GM19238 (cell line): ENCODE measurements around the gene CDH18.

Experiments used
- DNase-seq: peaks from one replicate; pipeline ENCODE4 v3.0.0; 2011; ENCODE audit warnings: low spot score; ENCODE audit not compliant: insufficient read length

Gene CDH18

DNA sequence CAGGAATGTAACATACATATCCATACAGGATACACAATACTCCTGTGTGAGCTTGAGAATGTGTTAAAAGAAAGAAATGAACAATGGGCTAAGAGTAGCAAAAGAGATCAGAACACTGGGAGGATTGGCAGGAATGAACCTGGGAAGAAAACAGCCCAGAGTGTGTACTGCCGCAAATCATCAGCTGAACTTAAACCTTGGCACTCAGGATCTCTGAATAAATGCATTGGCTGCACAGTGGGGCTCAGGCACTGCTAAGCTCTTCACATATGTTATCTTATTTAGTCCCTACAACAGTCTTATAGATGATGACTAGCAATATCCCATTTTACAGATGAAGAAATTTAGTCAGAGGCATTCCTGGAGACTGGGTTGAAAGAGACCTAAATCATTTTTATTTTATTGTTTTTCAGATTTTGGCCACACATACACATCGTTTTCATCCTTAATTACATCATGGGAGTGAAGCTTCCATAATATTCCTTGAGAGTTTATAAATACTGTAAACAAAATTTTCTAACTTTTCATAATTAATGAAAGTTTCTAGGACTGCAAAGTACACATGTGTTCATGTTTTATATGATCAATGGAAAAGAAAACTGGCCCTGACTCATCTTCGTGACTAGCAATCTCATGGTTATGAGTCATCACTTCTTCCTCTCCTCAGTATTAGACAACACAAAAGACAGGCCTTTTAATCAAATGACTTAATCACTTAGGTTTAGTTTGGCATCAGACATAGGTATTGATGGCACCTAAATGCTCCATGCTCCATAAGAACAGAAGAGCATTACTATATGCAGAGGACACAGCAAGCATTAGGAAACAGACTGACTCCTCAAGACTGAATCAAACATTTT, 59.2 kb downstream of the CDH18 start:
- DNase-seq: no peak

DNA sequence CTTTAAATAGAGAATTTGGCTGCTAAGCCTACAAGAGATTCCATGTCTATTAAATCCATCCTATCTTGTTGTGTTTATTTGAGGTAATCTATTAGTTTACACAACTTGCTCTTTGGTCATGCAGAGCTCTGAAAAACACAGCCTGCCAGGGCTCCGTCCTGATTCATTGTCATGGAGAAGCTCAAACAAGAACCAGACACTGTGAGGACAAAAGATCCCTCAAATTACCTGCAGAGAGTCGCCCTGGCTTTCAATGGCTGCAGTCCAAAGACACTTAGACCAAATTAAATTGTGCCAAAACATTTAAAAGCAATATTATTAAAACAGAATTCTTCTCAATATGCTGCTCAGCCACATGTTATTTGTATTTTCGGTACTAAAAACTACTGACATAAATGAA, 60.1 kb downstream of the CDH18 start:
- no peak for DNase-seq

DNA sequence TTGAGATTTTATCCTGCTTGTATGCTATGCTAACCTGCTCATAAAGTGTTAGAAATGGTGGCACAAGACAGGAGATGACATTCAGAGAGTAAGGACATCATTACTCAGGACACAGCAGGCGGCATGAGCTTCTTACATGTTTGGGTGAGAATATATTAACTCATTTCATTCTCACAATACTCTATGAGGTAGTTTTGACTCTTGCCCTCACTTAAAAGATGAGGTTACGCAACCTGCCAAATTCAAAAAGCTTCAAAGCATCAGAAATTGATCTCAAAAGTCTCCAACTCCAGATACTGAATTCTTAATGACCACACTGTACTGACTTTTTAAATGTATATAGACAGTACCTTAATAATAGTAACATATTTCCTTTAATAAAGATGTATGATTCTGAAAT, 60.8 kb downstream of the CDH18 start:
- no peak for DNase-seq

DNA sequence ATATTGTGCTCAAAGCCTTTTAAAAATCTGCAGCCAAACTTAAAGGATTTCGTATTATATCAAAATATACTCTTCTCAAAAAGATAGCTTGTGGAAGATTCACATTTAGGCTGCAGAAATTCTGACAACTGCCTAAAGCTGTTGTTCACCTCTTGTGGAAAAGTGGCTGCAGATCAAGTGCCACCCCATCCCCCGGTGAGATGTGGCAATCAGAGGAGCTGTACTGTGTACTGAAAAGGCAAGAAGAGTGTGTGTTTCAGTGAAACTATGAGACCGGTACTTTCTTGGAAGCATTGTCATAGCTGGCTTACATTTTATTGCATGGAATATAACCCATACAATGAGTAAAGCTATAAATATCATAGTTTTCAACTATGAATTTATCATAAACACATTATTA, 64.3 kb downstream of the CDH18 start:
- no peak for DNase-seq

DNA sequence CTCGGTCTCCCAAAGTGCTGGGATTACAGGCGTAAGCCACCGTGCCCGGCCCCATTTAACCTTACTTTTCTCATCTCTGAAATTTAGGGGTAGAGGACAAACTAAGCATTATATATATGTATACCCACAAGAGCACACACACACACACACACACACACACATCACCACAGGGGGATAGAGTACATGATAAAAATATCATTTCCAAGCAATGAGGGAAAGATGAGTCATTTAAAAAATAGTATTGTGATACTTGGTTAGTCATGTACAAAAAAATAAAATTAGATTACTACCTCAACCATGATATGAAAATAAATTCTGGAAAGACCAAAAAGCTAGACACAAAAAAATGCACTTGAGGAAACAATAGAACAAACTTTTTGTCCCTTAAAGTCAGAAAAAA, 67.2 kb downstream of the CDH18 start:
- DNase-seq: no peak

DNA sequence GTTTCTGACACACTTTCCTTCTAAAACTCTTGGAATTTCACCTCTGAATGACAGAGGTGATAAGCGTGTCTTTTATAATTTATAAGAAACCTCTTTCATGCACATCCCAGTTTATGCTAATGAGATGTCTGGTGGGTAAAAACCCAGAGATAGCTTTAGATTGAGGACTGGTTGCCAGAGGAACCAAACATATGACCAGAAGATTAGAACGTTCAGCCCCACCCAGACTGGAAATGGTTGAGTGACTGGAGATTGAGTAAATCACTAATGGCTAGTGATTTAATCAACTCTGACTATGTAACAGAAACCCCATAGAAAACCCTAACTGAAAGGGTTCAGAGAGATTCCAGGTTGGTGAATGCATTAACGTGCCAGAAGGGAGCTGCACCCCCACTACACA, 69.2 kb downstream of the CDH18 start:
- no peak for DNase-seq

DNA sequence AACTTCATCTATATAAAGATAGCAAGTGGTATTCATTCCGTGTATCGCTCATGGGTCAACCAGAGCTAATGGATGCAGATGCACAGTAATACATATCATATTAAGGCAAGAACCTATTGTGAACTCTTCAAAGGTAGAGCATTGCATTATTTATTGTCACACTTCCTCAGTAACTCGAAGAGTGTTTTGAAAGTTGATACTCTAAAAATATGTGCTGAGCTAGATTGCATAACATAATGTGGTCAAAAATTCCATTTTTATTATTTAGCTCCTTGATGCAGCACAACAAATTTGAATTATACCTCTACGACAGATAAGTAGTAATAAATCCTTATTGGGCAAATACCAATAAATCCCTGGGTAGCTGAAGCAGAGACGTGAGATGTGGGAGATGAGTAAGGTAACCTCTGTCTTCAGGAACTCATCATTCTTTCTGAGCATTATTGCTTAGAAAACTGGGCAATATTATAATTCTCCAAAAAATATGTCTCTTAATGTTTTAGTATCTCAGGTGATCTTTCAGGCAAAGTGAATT, 70.3 kb downstream of the CDH18 start:
- no peak for DNase-seq

DNA sequence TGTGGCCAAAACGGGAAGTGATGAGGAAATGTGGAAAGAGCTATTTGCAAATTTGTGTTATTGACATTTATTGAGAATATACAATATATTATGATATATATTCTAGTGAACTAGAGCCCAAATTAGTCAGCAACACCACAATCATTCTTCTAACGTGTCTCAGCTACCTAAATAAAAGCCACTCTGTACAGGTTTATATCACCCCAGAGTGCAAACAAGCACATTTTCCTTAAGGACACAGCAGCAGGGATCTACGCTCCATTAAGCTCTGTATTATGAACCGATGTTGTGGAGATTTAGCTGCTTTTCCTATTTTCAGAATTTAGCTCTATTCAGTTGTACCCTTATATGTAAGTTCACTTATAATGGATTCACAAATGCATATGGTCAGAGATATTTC, 77.9 kb downstream of the CDH18 start:
- no peak for DNase-seq

DNA sequence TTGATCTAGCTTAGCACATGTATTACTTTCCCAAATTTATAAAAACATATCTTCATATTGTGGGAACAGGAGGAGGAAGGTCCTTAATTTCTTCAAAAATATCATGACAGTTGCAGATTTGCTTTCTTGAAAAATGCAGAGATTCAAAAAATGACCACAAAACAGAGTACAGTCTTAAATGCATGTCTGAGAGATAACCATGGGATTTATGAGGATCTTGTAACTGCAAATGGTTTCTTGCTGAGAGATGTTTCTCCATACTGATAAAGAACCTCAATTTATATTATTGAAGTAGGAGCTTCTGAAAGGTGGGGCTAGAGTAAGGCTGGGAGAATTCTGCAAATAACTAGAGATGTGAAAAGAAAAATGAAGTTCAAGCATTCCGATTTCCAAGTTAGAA, 83.2 kb downstream of the CDH18 start:
- DNase-seq: no peak

DNA sequence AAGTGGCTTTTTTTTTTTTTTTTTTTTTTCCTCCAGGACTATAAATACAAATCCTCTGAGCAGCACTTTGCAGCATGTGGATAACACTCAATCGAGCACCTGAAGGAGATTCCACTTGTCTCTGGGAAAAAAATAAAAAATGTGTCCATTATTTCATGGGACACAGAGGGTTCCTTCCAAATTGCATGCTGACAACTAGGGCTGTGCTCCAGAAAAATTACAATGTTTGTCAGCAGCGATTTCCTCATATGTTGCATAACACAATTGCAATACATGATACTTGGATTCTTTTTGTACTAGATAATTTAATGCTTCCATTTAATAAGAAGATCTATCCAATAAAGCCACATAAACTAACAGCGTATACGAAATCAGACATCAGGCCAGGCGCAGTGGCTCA, 84.4 kb downstream of the CDH18 start:
- no peak for DNase-seq

DNA sequence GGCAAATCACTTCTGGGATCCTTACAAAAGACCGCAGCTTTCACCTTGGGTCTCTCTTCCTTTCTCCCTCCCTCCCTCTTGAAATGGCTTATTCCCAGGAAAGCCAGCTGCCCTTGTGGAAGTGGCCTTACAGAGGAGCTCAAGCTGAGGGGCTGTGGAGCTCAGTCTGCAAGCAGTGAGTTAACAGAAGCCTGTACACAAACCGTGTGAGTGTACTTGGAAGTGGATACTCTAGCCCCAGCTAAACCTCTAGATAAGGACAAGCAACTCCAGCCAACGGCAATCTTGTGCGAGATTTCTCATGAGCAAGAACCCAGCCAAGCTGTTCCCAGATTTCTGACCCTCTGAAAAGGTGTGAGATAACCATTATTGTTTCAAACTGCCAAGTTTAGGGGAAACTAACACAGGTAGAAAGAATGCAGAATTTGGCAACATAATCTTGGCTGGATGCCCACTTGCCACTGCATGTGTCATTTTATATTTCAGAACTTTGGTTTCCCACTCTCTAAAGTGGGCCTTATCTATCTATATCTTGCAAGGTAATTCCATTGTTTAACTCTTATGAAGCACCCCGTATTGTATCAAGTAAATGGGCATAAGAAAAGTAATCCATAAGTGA, 85.6 kb downstream of the CDH18 start:
- DNase-seq: no peak

DNA sequence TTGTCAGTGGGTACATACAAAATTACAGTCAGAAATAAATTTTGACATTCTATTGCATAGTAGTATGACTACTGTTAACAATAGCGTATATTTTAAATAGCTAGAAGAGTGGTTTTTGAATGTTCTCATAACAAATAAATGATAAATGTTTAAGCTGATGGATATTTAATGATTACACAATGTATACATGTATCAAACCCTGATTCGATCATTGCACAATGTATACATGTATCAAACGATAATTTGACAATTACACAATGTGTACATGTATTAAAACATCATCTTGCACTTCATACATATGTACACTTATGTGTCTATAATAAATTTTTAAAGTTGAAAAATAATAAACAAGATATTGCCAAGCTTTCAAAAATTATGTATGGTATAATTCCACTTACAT, 87.7 kb downstream of the CDH18 start:
- no peak for DNase-seq

DNA sequence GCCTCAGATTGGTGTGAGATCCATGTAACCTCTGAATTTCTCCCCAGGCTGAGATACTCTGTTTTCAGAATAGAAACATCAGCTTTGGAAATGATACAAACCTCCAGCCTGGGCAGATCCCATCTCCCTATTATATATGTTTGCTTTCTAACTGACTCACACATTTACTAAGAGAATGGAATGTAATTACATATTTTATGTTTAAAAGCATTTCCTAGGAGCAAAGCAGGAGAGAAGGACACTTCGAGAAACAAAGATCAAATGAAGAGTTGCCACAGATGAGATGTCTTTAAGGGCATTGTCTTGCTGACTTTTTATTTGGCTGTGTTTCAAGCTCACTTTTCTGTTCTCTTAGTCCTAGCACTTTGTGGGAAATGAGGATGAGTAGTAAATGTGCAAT, 96.3 kb downstream of the CDH18 start:
- DNase-seq: no peak

DNA sequence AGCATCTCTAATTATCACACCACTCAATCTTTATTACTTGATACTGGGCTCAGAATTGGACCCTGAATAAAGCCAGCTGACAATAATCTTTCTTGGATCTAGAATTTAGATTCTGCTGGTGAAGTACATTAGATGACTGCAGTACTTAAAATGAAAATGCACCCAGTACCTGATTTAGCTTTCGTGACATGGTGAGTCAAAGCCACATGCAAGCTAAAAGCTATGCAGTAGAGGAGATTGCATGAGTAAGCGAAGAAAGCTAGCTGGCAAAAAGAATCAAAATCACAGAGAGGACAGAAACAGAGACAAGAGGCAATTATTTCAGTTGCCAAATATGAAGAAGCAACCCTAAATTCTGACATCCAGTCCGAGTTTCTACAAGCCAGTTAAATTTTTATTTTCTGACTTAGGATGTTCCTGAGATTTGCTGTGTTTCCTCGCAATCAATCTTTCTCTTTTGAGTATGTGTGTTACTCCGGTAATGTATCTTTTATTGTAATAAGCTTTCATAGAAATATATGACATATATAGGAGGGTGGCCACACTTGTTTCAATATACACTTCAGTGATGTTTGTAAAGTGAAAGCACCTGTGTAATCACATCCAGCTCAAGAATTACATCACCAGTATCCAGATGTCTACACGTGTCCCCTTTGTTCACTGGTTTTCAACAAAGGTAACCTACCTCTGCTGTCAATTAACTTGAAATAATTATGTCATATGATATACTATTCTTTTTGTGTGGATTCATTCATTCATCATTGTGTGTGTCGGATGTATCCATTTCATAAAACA, 101.7 kb downstream of the CDH18 start:
- no peak for DNase-seq

DNA sequence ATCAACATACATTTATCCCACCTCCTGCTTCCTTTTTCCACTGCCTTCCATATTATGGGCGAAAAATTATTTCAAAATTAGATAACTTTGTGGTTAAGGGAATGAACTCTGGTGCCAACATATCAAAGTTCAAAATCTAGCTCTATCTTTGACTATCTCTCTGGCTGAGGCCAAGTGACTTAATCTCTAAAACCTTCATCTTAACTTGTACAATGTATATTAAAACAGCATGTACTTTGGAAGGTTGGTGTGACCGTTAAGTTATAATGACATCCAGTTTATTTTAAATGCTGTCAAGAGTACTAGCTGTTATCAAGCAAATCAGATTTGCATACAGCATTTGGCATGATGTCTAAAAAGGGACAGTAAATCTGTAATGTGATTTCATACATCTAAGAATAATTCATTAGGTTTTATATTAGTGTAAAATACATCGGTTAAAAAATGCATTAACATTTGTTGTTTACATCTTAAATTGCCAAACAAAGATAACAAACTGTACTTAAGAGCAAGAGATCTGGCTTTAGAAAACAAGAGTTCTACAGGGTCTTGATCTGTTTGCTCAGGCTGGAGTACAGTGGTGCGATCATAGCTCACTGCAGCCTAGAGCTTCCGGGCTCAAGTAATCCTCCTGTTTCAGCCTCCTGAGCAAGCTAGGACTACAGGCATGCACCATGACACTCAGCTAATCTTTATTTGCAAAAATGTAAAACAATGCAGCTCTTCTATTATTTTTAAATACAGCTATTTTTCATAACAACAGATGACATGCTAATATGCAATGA, 102.8 kb downstream of the CDH18 start:
- DNase-seq: no peak

DNA sequence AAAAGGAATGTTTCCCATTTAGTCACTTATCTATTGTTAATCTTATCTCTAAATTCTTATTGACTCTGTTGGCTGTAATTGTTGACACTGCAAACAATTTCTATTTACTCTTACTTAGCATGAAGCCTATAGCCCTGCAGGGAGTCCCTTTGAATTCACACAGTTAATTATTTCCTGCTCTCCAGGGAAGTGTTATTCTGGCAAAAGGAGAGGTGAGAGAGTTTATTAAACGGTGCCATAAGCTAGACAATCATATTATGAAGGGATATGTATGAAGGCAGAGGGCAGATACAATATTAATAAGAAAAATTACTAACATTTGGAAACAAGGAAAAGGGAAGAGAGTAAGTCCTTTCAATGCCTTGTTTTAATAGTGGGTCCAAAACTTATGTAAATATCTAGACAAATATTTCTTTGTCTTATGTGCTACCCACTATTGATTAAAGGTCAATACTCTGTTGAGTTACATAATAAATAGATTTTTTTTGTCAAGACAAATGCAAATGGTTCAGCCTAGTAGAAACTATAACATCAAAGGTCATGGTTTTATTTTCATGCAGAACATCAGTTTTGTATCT, 107.1 kb downstream of the CDH18 start:
- DNase-seq: no peak

DNA sequence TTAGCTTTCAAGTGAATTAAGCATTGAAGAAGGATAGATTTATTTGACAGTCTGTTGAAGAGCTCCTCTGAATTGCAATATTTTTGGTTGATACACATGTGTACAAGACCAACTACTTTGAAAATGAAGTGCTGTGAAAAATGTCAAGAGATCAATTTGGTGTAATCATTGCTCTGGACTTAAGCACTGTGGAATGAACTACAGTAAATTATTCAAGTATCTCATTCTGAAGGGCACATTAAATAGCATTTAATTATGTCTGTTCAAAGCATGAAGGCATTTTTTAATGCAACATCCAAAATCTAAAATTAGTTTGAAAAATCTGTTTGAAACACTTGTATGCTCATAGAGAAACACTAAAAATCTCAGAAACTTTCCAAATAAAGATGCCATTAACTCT, 107.5 kb downstream of the CDH18 start:
- no peak for DNase-seq

DNA sequence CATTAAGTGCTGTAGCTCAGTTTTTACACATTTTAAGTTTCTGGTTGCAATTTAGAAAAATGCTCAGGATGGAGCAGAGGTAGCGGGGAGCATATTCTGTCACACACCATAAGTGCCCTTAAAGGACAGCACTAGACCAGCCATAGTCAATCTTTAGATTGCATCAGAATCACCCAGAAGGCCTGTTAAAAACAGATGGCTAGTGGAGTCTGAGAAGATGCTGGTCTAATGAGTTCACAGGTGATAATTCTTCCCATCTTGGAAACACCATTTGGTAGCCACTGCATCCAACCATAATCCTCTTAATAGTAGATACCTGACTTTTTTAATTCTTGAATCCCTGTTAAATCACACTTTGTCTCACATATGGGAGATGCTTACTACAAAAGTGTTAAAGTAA, 113.2 kb downstream of the CDH18 start:
- DNase-seq: no peak

DNA sequence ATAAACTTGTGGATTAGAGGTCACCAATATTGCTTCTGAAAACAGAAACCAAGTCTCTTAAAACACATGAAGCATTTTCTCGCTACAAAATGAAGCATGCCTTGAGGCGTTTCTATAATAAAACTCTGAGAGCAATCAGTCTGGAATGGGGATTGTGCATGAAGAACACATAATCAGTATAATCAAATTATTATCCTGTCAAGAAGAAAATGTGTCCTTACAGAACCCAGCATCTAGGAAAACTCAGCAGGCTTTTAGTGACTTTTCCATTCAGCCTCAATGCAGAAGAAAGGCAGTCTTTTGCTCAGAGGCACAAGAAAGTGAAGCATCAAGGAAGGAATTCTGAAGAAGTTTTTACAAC, 121.9 kb downstream of the CDH18 start:
- DNase-seq: no peak

DNA sequence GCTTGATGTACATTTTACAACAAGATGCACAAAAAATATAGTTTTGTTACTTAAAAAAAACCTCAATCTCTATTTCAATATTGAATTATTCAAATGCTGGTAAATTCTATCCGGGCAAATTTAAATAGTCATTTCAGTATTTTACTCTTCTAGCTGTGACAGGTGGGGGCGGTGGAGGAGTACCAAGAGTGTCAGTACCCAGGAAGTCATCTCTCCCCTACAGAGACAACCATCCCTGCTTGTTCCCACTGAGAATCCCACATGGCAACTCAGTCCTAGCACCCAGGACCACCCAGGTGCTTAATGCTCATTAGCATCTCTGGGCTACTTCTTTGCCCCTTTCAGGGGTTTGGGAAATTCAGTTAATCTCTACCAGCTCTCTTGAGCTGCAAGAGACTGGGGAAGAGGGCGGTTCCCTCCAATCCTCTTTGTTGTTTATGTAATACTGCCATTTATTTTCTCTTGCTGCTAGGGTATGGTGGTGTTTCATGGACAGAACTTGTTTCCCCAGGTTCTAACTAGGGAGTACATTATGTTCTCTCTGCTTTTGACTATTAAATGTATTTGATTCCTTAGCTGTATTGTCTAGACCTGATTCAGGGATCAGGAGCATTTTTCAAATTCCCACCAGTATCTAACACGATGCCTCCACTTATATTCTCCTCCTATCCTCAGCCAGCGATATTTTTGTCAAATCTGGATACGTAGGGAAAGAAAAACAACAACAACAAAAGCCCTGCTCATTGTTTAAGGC, 122.5 kb downstream of the CDH18 start:
- DNase-seq: no peak
